HL-60 (cell line): ENCODE results near the gene COX18.

ENCODE experiments used
- DNase-seq, 2 experiments: peaks; one replicate each; pipeline ENCODE4 v3.0.0-alpha.2; 2010 to 2020; ENCODE audit warnings: low read depth in 1 of 2, low spot score in 1 of 2
- H3K27ac ChIP-seq: fragments of 250-450 bp; sonication (Bioruptor Pico); replicated peaks from 2 replicates; pipeline ENCODE4 v1.5.1; 2020; ENCODE audit warnings: mild to moderate bottlenecking, moderate library complexity
- H3K27me3 ChIP-seq: fragments of 250-450 bp; sonication (Bioruptor Pico); 2 replicates; pipeline ENCODE4 v1.5.1; 2021; ENCODE audit warnings: mild to moderate bottlenecking, moderate library complexity; ENCODE audit not compliant: insufficient read depth, poor library complexity, severe bottlenecking
- H3K4me3 ChIP-seq: replicated peaks from 2 replicates; pipeline ENCODE4 v1.5.1; 2011; ENCODE audit warnings: mild to moderate bottlenecking, control low read depth, low read length; ENCODE audit not compliant: insufficient read depth
- CTCF ChIP-seq: IDR thresholded peaks from one replicate; pipeline ENCODE4 v1.5.1; 2011; ENCODE audit warnings: low read length, control low read depth, inconsistent platforms; ENCODE audit not compliant: insufficient read depth
- GABPA ChIP-seq: IDR thresholded peaks from 2 replicates; pipeline ENCODE4 v1.6.1; 2012; ENCODE audit warnings: low read depth
- POLR2AphosphoS5 ChIP-seq: IDR thresholded peaks from 2 replicates; pipeline ENCODE4 v1.6.1; 2012; ENCODE audit warnings: low read depth
- REST ChIP-seq: IDR thresholded peaks from 2 replicates; pipeline ENCODE4 v1.6.1; 2012; ENCODE audit warnings: low read depth; ENCODE audit not compliant: insufficient replicate concordance
- SPI1 ChIP-seq: IDR thresholded peaks from 2 replicates; pipeline ENCODE4 v1.6.1; 2012; ENCODE audit warnings: low read depth, mild to moderate bottlenecking, borderline replicate concordance

COX18 gene

GRCh38 chr4:73053076-73053475, 16.4 kb downstream of the COX18 start:
- no peak for DNase-seq
- H3K27me3 ChIP-seq = no peaks in the 10 kb centered on the region
- no peak overlapping the region for H3K27ac ChIP-seq
- TF ChIP-seq POLR2AphosphoS5 (no peak), GABPA (no peak), SPI1 (no peak), REST (no peak), CTCF (no peak)
- no peak overlapping the region for H3K4me3 ChIP-seq

GRCh38 chr4:73051625-73052024, 17.9 kb downstream of the COX18 start:
- no peaks in the 10 kb centered on the region for H3K27me3 ChIP-seq
- no peak for TF ChIP-seq CTCF
- TF ChIP-seq REST = no peak
- TF ChIP-seq GABPA = no peak
- DNase-seq = no peak

GRCh38 chr4:73045879-73046278, 23.6 kb downstream of the COX18 start:
- Histone ChIP-seq H3K4me3 (no peak overlapping the region), H3K27ac (no peak overlapping the region), H3K27me3 (no peaks in the 10 kb centered on the region)
- DNase-seq = no peak
- TF ChIP-seq GABPA = no peak

More at GRCh38 chr4:73051625-73052024, 17.9 kb downstream of the COX18 start:
- Histone ChIP-seq H3K4me3 (no peak overlapping the region), H3K27ac (no peak overlapping the region)

- H3K27ac ChIP-seq = no peak overlapping the region
- no peaks in the 10 kb centered on the region for H3K27me3 ChIP-seq
- H3K4me3 ChIP-seq = no peak overlapping the region
- DNase-seq = no peak
- TF ChIP-seq SPI1 (peak; percentile 8; the same call in 1 of the 2 replicates), REST (no peak), GABPA (peak; percentile 43; the same call in 1 of the 2 replicates)
Observed at GRCh38 chr4:73037057-73037456, 32.5 kb downstream of the COX18 start.
